GM12891 (cell line): Measurements from ENCODE around the gene APC2.

ENCODE experiments used
- PAX5 ChIP-seq: IDR thresholded peaks from 2 replicates; pipeline ENCODE4 v1.6.1; 2011; ENCODE audit warnings: low read length, moderate library complexity, mild to moderate bottlenecking; ENCODE audit not compliant: insufficient read depth, severe bottlenecking
- POLR2A ChIP-seq: IDR thresholded peaks from 2 replicates; pipeline ENCODE4 v1.6.1; 2011; ENCODE audit warnings: low read depth, low read length, control low read depth
- POLR2AphosphoS5 ChIP-seq: IDR thresholded peaks from 2 replicates; pipeline ENCODE4 v1.6.1; 2011; ENCODE audit warnings: low read depth, low read length, control low read depth
- SPI1 ChIP-seq: IDR thresholded peaks from 2 replicates; pipeline ENCODE4 v1.6.1; 2011; ENCODE audit warnings: low read depth, low read length, control low read depth
- TAF1 ChIP-seq: IDR thresholded peaks from 2 replicates; pipeline ENCODE4 v1.6.1; 2011; ENCODE audit warnings: low read depth, low read length, control low read depth

- no peak for TF ChIP-seq POLR2A
- no peak for TF ChIP-seq POLR2AphosphoS5
- no peak for TF ChIP-seq PAX5
- TF ChIP-seq SPI1: no peak
- no peak for TF ChIP-seq TAF1
Measured at GRCh38 chr19:1437609-1438008, 12.3 kb upstream of the APC2 start.
